CD8-positive, alpha-beta memory T cell (primary cell): ENCODE data around the gene IFI16. TPM values are rescaled to one million over a fixed set of nuclear protein-coding genes. Genes with fewer than 3 reads are reported as not detected.
"Not testable (repeated sequence)": the region's sequence is repeated elsewhere in the genome, so short reads cannot be mapped to it uniquely, and the experiment has no call there.

Experiments
- CTCF ChIA-PET: fragments of 350-600 bp; sonication (Branson Sonifier 250); formaldehyde crosslinking; loops from one replicate; lab custom pipeline; 2021; ENCODE audit warnings: antibody characterized with exemption; lab: Charles Lee
- POLR2A ChIA-PET: fragments of 350-600 bp; sonication (Branson Sonifier 250); formaldehyde crosslinking; loops from one replicate; lab custom pipeline; 2021; ENCODE audit warnings: antibody characterized with exemption; lab: Charles Lee
- DNase-seq, 5 donors: peaks; one replicate each; pipeline versions ENCODE4 v3.0.0 to v3.0.0-alpha.2; 2020 to 2022; ENCODE audit warnings: mixed read lengths in 1 of 5
- H3K27ac ChIP-seq: one replicate; pipeline ENCODE4 v1.7.0; 2013; ENCODE audit warnings: low read depth, mild to moderate bottlenecking, low read length, moderate library complexity
- H3K27me3 ChIP-seq: 2 replicates; pipeline ENCODE4 v1.7.0; 2013; ENCODE audit warnings: low read length, mild to moderate bottlenecking; ENCODE audit not compliant: insufficient read depth, poor library complexity, severe bottlenecking
- H3K36me3 ChIP-seq: 2 replicates; pipeline ENCODE4 v1.7.0; 2013; ENCODE audit warnings: mild to moderate bottlenecking, low read length, moderate library complexity; ENCODE audit not compliant: insufficient read depth
- H3K4me1 ChIP-seq: 2 replicates; pipeline ENCODE4 v1.7.0; 2013; ENCODE audit warnings: mild to moderate bottlenecking, low read length, moderate library complexity; ENCODE audit not compliant: insufficient read depth
- H3K4me3 ChIP-seq: 2 replicates; pipeline ENCODE4 v1.7.0; 2013; ENCODE audit warnings: mild to moderate bottlenecking, low read length
- H3K9me3 ChIP-seq: 2 replicates; pipeline ENCODE4 v1.7.0; 2013; ENCODE audit warnings: mild to moderate bottlenecking, low read length
- H3K27ac Mint-ChIP-seq, 8 donors: one replicate each; pipeline ENCODE4 v1.8.0; 2020 to 2021; ENCODE audit warnings: mixed read lengths in 8 of 8, mild to moderate bottlenecking in 6 of 8, inconsistent platforms in 3 of 8, moderate library complexity in 3 of 8
- H3K27me3 Mint-ChIP-seq, 2 donors: one replicate each; pipeline ENCODE4 v1.8.0; 2020 to 2021; ENCODE audit warnings: mixed read lengths in 2 of 2, mild to moderate bottlenecking in 1 of 2, moderate library complexity in 1 of 2
- H3K36me3 Mint-ChIP-seq, 3 donors: one replicate each; pipeline ENCODE4 v1.8.0; 2020 to 2021; ENCODE audit warnings: mixed read lengths in 3 of 3, inconsistent platforms in 1 of 3, mild to moderate bottlenecking in 1 of 3
- H3K4me1 Mint-ChIP-seq, 3 donors: one replicate each; pipeline ENCODE4 v1.8.0; 2020 to 2021; ENCODE audit warnings: mixed read lengths in 3 of 3, inconsistent platforms in 1 of 3, mild to moderate bottlenecking in 1 of 3
- H3K4me3 Mint-ChIP-seq, 7 donors: one replicate each; pipeline ENCODE4 v1.8.0; 2020 to 2021; ENCODE audit warnings: mixed read lengths in 7 of 7, mild to moderate bottlenecking in 6 of 7, moderate library complexity in 4 of 7, inconsistent platforms in 2 of 7
- H3K9me3 Mint-ChIP-seq, 5 donors: one replicate each; pipeline ENCODE4 v1.8.0; 2020 to 2022; ENCODE audit warnings: mixed read lengths in 5 of 5, mild to moderate bottlenecking in 3 of 5, moderate library complexity in 2 of 5, inconsistent platforms in 1 of 5
- polyA plus RNA-seq: library from polyadenylated mRNA; unstranded; fragments of 300-500 nt; fragmentation: Illumina TruSeq; gene quantifications from one replicate; pipeline ENCODE4 v1.2.3, GENCODE V29; 2021
- total RNA-seq, 2 experiments: library from RNA; stranded (reverse); gene quantifications; one replicate each; pipeline ENCODE4 v1.2.3, GENCODE V29; 2021

IFI16 gene
- total and polyA plus RNA-seq, 3 experiments from 2014 or later: 126 to 186 (median 175) TPM

- Histone ChIP-seq H3K4me3 (peak overlapping the region; percentile 48), H3K27me3 (no peaks in the 10 kb centered on the region), H3K36me3 (peaks cover 35% of the 10 kb centered on the region), H3K9me3 (no peaks in the 10 kb centered on the region), H3K27ac (no peak overlapping the region), H3K4me1 (peaks cover 54% of the 10 kb centered on the region)
- H3K4me3 Mint-ChIP-seq: peak overlapping the region; percentile 88 to 94 (median 92)
- no peaks in the 10 kb centered on the region for H3K27me3 Mint-ChIP-seq
- no peaks in the 10 kb centered on the region for H3K9me3 Mint-ChIP-seq
- CTCF ChIA-PET: no interaction called here
- DNase-seq: no peak
- peaks cover 22 to 77% (median 28%) of the 10 kb centered on the region in 3 donors for H3K36me3 Mint-ChIP-seq
- H3K27ac Mint-ChIP-seq: peak overlapping the region; percentile 55 to 98 (median 88)
- H3K4me1 Mint-ChIP-seq: peaks cover 51 to 77% (median 69%) of the 10 kb centered on the region in 3 donors
- POLR2A ChIA-PET: no interaction called here
Observed at GRCh38 chr1:159014003-159014571, 4.4 kb downstream of the IFI16 start.

GRCh38 chr1:159014851-159015250 lies 5.1 kb downstream of the IFI16 start:
- Histone ChIP-seq H3K27me3 (no peaks in the 10 kb centered on the region), H3K27ac (no peak overlapping the region), H3K4me3 (peak overlapping the region; percentile 48), H3K9me3 (no peaks in the 10 kb centered on the region), H3K36me3 (peaks cover 37% of the 10 kb centered on the region), H3K4me1 (peaks cover 53% of the 10 kb centered on the region)
- Mint-ChIP-seq H3K36me3 (peaks cover 22 to 82% (median 30%) of the 10 kb centered on the region in 3 donors), H3K27ac (peak overlapping the region; percentile 55 to 98 (median 88)), H3K4me3 (peak overlapping the region; percentile 88 to 94 (median 92)), H3K4me1 (peaks cover 53 to 78% (median 70%) of the 10 kb centered on the region in 3 donors), H3K9me3 (no peaks in the 10 kb centered on the region), H3K27me3 (no peaks in the 10 kb centered on the region)
- DNase-seq: no peak
- ChIA-PET CTCF (no interaction called here), POLR2A (no interaction called here)

GRCh38 chr1:159015440-159015909 lies 5.8 kb downstream of the IFI16 start:
- peak overlapping the region; percentile 56 to 95 (median 89) for H3K27ac Mint-ChIP-seq
- peaks cover 24 to 82% (median 30%) of the 10 kb centered on the region in 3 donors for H3K36me3 Mint-ChIP-seq
- no peaks in the 10 kb centered on the region for H3K9me3 Mint-ChIP-seq
- peaks cover 58 to 84% (median 76%) of the 10 kb centered on the region in 3 donors for H3K4me1 Mint-ChIP-seq
- H3K27ac ChIP-seq: no peak overlapping the region
- no peaks in the 10 kb centered on the region for H3K27me3 ChIP-seq
- CTCF ChIA-PET: no interaction called here
- H3K4me3 Mint-ChIP-seq: peak overlapping the region; percentile 74 to 94 (median 91)
- peak overlapping the region; percentile 19 for H3K4me3 ChIP-seq
- H3K36me3 ChIP-seq: peaks cover 43% of the 10 kb centered on the region
- no peaks in the 10 kb centered on the region for H3K9me3 ChIP-seq
- H3K4me1 ChIP-seq: peaks cover 57% of the 10 kb centered on the region
- POLR2A ChIA-PET: no interaction called here
- peak; percentile 24 to 79 (median 47) for DNase-seq
- H3K27me3 Mint-ChIP-seq: no peaks in the 10 kb centered on the region

GRCh38 chr1:159023723-159024122 lies 14.0 kb downstream of the IFI16 start:
- H3K4me1 Mint-ChIP-seq: peaks cover 76 to 94% (median 93%) of the 10 kb centered on the region in 3 donors
- Histone ChIP-seq H3K9me3 (no peaks in the 10 kb centered on the region), H3K27me3 (no peaks in the 10 kb centered on the region), H3K4me3 (no peak overlapping the region), H3K4me1 (peaks cover 28% of the 10 kb centered on the region), H3K27ac (no peak overlapping the region), H3K36me3 (peaks cover 31% of the 10 kb centered on the region)
- H3K9me3 Mint-ChIP-seq: peaks cover 0 to under 1% (median 0%) of the 10 kb centered on the region in 5 donors
- H3K4me3 Mint-ChIP-seq: peak overlapping the region in 2 of 7 donors; percentile 3 to 54
- peak overlapping the region in 3 of 8 donors; percentile 43 to 73 (median 55) for H3K27ac Mint-ChIP-seq
- POLR2A ChIA-PET: no interaction called here
- DNase-seq: no peak
- no peaks in the 10 kb centered on the region for H3K27me3 Mint-ChIP-seq
- peaks cover 26 to 89% (median 36%) of the 10 kb centered on the region in 3 donors for H3K36me3 Mint-ChIP-seq
- CTCF ChIA-PET: no interaction called here

GRCh38 chr1:159025043-159025442 lies 15.3 kb downstream of the IFI16 start:
- Mint-ChIP-seq H3K36me3 (peaks cover 37 to 87% (median 43%) of the 10 kb centered on the region in 3 donors), H3K4me3 (peak overlapping the region in 2 of 7 donors; percentile 19 to 52), H3K9me3 (peaks cover 2 to 8% (median 2%) of the 10 kb centered on the region in 5 donors), H3K27me3 (no peaks in the 10 kb centered on the region), H3K4me1 (peaks cover 78 to 93% (median 92%) of the 10 kb centered on the region in 3 donors), H3K27ac (peak overlapping the region in 2 of 8 donors; percentile 55 to 85)
- ChIA-PET POLR2A (no interaction called here), CTCF (no interaction called here)
- Histone ChIP-seq H3K27me3 (no peaks in the 10 kb centered on the region), H3K4me3 (no peak overlapping the region), H3K9me3 (no peaks in the 10 kb centered on the region), H3K4me1 (peaks cover 21% of the 10 kb centered on the region), H3K36me3 (peaks cover 25% of the 10 kb centered on the region), H3K27ac (no peak overlapping the region)
- DNase-seq: no peak

GRCh38 chr1:159026841-159027240 lies 17.1 kb downstream of the IFI16 start:
- Mint-ChIP-seq H3K27ac (peak overlapping the region in 7 of 8 donors; percentile 1 to 80 (median 52)), H3K4me3 (peak overlapping the region; percentile 25 to 74 (median 54)), H3K36me3 (peaks cover 40 to 88% (median 42%) of the 10 kb centered on the region in 3 donors), H3K4me1 (peaks cover 76 to 91% (median 85%) of the 10 kb centered on the region in 3 donors)
- H3K27ac ChIP-seq, H3K9me3 ChIP-seq, H3K27me3 ChIP-seq, H3K9me3 Mint-ChIP-seq, H3K4me3 ChIP-seq, H3K27me3 Mint-ChIP-seq, DNase-seq, CTCF ChIA-PET: not testable (repeated sequence)
- Histone ChIP-seq H3K4me1 (peaks cover 19% of the 10 kb centered on the region), H3K36me3 (peaks cover 25% of the 10 kb centered on the region)
- POLR2A ChIA-PET: interaction anchor here (0.7 kb wide), 1 partner anchor 26 kb away, joined by 3 read pairs; no protein-coding TSS in a partner anchor

GRCh38 chr1:159030311-159030710 lies 20.6 kb downstream of the IFI16 start:
- Mint-ChIP-seq H3K27ac (peak overlapping the region in 6 of 8 donors; percentile 6 to 81 (median 76)), H3K4me1 (peaks cover 70 to 90% (median 87%) of the 10 kb centered on the region in 3 donors), H3K36me3 (peaks cover 43 to 94% (median 56%) of the 10 kb centered on the region in 3 donors), H3K4me3 (peak overlapping the region in 2 of 7 donors; percentile 16 to 51), H3K27me3 (no peaks in the 10 kb centered on the region), H3K9me3 (peaks cover 2 to 8% (median 4%) of the 10 kb centered on the region in 5 donors)
- CTCF ChIA-PET: interaction anchor here (0.6 to 1.4 kb wide), 2 partner anchors 10 to 472 kb away, joined by 3 read pairs; no protein-coding TSS in a partner anchor
- no peaks in the 10 kb centered on the region for H3K27me3 ChIP-seq
- H3K4me3 ChIP-seq: no peak overlapping the region
- H3K9me3 ChIP-seq: no peaks in the 10 kb centered on the region
- peaks cover 7% of the 10 kb centered on the region for H3K4me1 ChIP-seq
- POLR2A ChIA-PET: no interaction called here
- DNase-seq: no peak
- H3K27ac ChIP-seq: no peak overlapping the region
- H3K36me3 ChIP-seq: peaks cover 47% of the 10 kb centered on the region
